Activated B cell treated with CpG ODN at 0.5 μM for 24 hours (primary cell): ENCODE results near the gene DLG2. TPM values are rescaled to one million over a fixed set of nuclear protein-coding genes. Genes with fewer than 3 reads are reported as not detected.

Experiments
- ATAC-seq: fragments of 200-7000 bp; cut with Tn5 transposase; one replicate; pipeline ENCODE4 v1.10.0; 2021; ENCODE audit warnings: low read depth, mild to moderate bottlenecking, moderate library complexity
- CTCF ChIA-PET: fragments of 350-600 bp; sonication (Branson Sonifier 250); formaldehyde crosslinking; loops from one replicate; lab custom pipeline; 2021; ENCODE audit warnings: antibody characterized with exemption; lab: Charles Lee
- POLR2A ChIA-PET: fragments of 350-600 bp; sonication (Branson Sonifier 250); formaldehyde crosslinking; loops from one replicate; lab custom pipeline; 2021; ENCODE audit warnings: antibody characterized with exemption; lab: Charles Lee
- DNase-seq: peaks from one replicate; pipeline ENCODE4 v3.0.0; 2022
- H3K27ac Mint-ChIP-seq: one replicate; pipeline ENCODE4 v1.8.0; 2020; ENCODE audit warnings: mixed read lengths
- H3K27me3 Mint-ChIP-seq: one replicate; pipeline ENCODE4 v1.8.0; 2021; ENCODE audit warnings: mixed read lengths
- H3K36me3 Mint-ChIP-seq: one replicate; pipeline ENCODE4 v1.8.0; 2021; ENCODE audit warnings: low read depth, mixed read lengths
- H3K4me1 Mint-ChIP-seq: one replicate; pipeline ENCODE4 v1.8.0; 2021; ENCODE audit warnings: mixed read lengths
- H3K4me3 Mint-ChIP-seq: one replicate; pipeline ENCODE4 v1.8.0; 2020; ENCODE audit warnings: mild to moderate bottlenecking, mixed read lengths
- H3K9me3 Mint-ChIP-seq: one replicate; pipeline ENCODE4 v1.8.0; 2020; ENCODE audit warnings: mixed read lengths
- CTCF ChIP-seq: fragments of 200-600 bp; IDR thresholded peaks from one replicate; pipeline ENCODE4 v1.8.0; 2022; ENCODE audit warnings: antibody characterized with exemption, mild to moderate bottlenecking
- intact Hi-C: fragments of 100-400 bp; cut with micrococcal nuclease; formaldehyde crosslinking; loops from one replicate; pipeline ENCODE4 v1.15.1; 2024
- total RNA-seq: library from RNA; stranded (reverse); gene quantifications from 2 replicates; pipeline ENCODE4 v1.2.3, GENCODE V29; 2022

Gene DLG2
- total RNA-seq, 1 donor from 2014 or later: 2.7 TPM

- Mint-ChIP-seq H3K36me3 (no peaks in the 10 kb centered on the region), H3K9me3 (no peaks in the 10 kb centered on the region), H3K4me1 (no peaks in the 10 kb centered on the region), H3K27ac (no peak overlapping the region), H3K27me3 (peaks cover 7% of the 10 kb centered on the region), H3K4me3 (no peak overlapping the region)
- intact Hi-C loops: no loop called here
- TF ChIP-seq CTCF: no peak
- ChIA-PET POLR2A (no interaction called here), CTCF (no interaction called here)
- DNase-seq (no peak), ATAC-seq (no peak)
These were observed 1844.8 kb downstream of the DLG2 start for GRCh38 chr11:83782329-83782728.

- ChIA-PET CTCF (no interaction called here), POLR2A (interaction anchor here (0.6 kb wide), 1 partner anchor 487 kb away, joined by 4 read pairs; no protein-coding TSS in a partner anchor)
- Mint-ChIP-seq H3K4me3 (no peak overlapping the region), H3K27me3 (peaks cover 7% of the 10 kb centered on the region), H3K36me3 (no peaks in the 10 kb centered on the region), H3K27ac (no peak overlapping the region), H3K9me3 (no peaks in the 10 kb centered on the region), H3K4me1 (no peaks in the 10 kb centered on the region)
- DNase-seq (no peak), ATAC-seq (no peak)
- no peak for TF ChIP-seq CTCF
- intact Hi-C loops: no loop called here
These were observed 1847.3 kb downstream of the DLG2 start for GRCh38 chr11:83779876-83780275.

- H3K27ac Mint-ChIP-seq: no peak overlapping the region
- ATAC-seq: no peak
- TF ChIP-seq CTCF: no peak
- no peak for DNase-seq
- intact Hi-C loops: no loop called here
- no peaks in the 10 kb centered on the region for H3K4me1 Mint-ChIP-seq
- no peaks in the 10 kb centered on the region for H3K36me3 Mint-ChIP-seq
- CTCF ChIA-PET: no interaction called here
- POLR2A ChIA-PET: no interaction called here
- H3K27me3 Mint-ChIP-seq: peaks cover 7% of the 10 kb centered on the region
- H3K9me3 Mint-ChIP-seq: no peaks in the 10 kb centered on the region
- no peak overlapping the region for H3K4me3 Mint-ChIP-seq
These were observed 1848.5 kb downstream of the DLG2 start for GRCh38 chr11:83778596-83778995.

GRCh38 chr11:83773950-83774880, 1852.9 kb downstream of the DLG2 start:
- no peak for ATAC-seq
- ChIA-PET POLR2A (no interaction called here), CTCF (no interaction called here)
- Mint-ChIP-seq H3K36me3 (no peaks in the 10 kb centered on the region), H3K27me3 (peaks cover 13% of the 10 kb centered on the region), H3K27ac (no peak overlapping the region), H3K9me3 (no peaks in the 10 kb centered on the region), H3K4me3 (no peak overlapping the region), H3K4me1 (no peaks in the 10 kb centered on the region)
- DNase-seq: no peak
- intact Hi-C loops: no loop called here
- no peak for TF ChIP-seq CTCF

- CTCF ChIA-PET: no interaction called here
These were observed 1858.7 kb downstream of the DLG2 start for GRCh38 chr11:83768489-83768888.

More at GRCh38 chr11:83768489-83768888, 1858.7 kb downstream of the DLG2 start:
- intact Hi-C loops: no loop called here
- POLR2A ChIA-PET: no interaction called here
- Mint-ChIP-seq H3K4me1 (no peaks in the 10 kb centered on the region), H3K27ac (no peak overlapping the region), H3K4me3 (no peak overlapping the region), H3K27me3 (peaks cover 11% of the 10 kb centered on the region), H3K36me3 (no peaks in the 10 kb centered on the region), H3K9me3 (no peaks in the 10 kb centered on the region)
- no peak for DNase-seq
- no peak for ATAC-seq
- no peak for TF ChIP-seq CTCF
